WI38 (cell line): ENCODE data around the gene PCDHB12.

ENCODE experiments used
- H3K4me3 ChIP-seq: 2 replicates; pipeline ENCODE4 v1.5.1; 2011; ENCODE audit warnings: low read depth, mild to moderate bottlenecking, control low read depth, low read length
- TF ChIP-seq, protein P1 (sequence below): IDR thresholded peaks from 2 replicates; pipeline ENCODE4 v1.5.1; 2012; ENCODE audit warnings: low read depth, mild to moderate bottlenecking, control low read depth, low read length

The PCDHB12 gene

DNA sequence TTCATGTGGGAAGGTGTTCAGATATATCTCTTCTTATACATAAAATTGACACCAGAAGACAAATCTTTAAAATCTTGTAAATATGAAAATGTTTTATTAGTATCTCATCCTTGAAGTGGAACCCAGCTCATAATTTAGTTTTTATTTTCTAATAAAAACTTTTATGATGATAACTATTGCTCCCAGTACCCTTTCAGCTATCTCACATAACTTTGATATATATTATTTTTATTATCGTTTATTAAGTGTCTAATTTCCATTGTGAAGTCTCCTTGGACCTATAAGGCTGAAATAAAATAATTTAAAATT is 52.7 kb downstream of the PCDHB12 start:
- TF ChIP-seq, protein P1, sequence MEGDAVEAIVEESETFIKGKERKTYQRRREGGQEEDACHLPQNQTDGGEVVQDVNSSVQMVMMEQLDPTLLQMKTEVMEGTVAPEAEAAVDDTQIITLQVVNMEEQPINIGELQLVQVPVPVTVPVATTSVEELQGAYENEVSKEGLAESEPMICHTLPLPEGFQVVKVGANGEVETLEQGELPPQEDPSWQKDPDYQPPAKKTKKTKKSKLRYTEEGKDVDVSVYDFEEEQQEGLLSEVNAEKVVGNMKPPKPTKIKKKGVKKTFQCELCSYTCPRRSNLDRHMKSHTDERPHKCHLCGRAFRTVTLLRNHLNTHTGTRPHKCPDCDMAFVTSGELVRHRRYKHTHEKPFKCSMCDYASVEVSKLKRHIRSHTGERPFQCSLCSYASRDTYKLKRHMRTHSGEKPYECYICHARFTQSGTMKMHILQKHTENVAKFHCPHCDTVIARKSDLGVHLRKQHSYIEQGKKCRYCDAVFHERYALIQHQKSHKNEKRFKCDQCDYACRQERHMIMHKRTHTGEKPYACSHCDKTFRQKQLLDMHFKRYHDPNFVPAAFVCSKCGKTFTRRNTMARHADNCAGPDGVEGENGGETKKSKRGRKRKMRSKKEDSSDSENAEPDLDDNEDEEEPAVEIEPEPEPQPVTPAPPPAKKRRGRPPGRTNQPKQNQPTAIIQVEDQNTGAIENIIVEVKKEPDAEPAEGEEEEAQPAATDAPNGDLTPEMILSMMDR = no peak
- H3K4me3 ChIP-seq = no peak overlapping the region
